Skin of body (tissue), 2 donors: ENCODE measurements around the gene KIAA1755. TPM values are rescaled to one million over a fixed set of nuclear protein-coding genes. Genes with fewer than 3 reads are reported as not detected.

Experiments used
- DNase-seq: peaks from one replicate; lab custom pipeline; 2025; lab: John Stamatoyannopoulos, UW
- total RNA-seq: library from RNA; depleted of rRNA; stranded (reverse); fragments of >200 nt; gene quantifications from one replicate; pipeline ENCODE4 v1.2.3, GENCODE V29; 2014

Gene KIAA1755
- total RNA-seq, 1 donor from 2014 or later, result 1.3 TPM

- peak; percentile 13 for DNase-seq
Observed at GRCh38 chr20:38221119-38221589, 39.4 kb downstream of the KIAA1755 start.

DNA sequence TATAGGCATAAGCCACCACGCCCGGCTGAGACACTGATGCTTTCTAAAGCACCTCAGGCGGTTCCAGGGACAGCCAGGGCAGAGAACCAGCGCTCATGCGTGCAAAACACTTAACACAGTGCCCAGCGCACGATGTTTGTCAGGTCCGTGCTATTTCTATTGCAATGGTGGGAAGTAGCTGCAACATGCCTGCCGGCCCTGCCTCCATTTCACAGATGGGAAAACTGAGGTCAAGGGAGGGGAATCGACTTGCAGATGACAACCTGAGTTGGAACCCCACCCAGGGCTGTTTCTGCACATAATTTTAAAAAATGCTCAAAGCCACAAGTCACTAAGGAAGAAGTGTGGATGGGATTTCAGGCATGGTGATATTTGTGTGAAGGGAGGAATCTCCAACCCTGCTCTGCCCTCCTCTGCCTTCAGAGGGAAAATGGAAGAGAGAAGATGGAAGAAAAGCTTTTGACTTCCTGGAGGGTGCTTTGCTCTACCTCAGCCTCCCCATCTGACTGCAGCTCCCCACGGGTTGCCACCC, 39.9 kb downstream of the KIAA1755 start:
- DNase-seq, result no peak

DNA sequence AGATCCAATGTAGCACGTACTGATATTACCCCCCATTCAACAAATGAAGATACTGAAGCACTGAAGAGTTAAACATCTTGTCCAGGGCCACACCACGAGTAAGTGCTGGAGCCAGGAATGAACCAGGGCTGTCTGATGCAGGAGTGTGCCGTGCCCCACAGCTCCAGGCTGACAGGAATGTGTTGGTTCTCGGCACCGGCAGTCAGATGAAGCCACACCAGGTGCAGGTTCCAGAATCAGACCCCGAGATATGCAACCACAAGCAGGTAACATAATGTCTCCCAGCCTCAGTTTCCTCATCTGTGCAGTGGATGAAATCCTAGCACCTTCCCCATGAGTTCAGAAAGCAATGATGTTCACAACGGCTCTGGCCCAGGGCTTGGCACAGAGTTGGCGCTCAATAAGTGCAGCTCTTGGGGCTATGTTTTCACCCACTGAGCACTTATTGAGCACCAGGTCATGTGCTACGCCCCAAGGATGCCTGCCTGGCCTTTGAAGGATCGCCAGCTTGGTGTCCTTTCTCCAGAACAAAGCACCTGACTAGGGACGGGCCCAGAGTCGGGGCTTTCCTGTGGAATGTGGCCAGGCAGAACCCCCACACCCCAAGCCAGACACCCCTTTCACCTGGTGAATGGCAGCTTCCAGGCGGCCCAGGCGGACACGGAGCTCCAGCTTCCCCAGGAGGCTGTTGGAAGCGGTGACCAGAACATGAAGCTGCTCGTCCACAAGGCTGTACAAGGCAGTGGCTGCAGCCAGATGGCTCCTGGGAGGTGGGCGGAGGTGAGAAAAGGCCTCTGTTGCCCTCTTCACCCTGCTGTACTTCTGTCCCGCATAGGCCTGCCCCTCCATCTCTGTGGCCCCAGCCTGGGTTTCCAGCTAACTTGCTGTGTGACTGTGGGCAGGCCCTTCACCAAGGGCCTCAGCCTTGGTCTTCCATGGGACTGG, 41.3 kb downstream of the KIAA1755 start:
- no peak for DNase-seq

DNA sequence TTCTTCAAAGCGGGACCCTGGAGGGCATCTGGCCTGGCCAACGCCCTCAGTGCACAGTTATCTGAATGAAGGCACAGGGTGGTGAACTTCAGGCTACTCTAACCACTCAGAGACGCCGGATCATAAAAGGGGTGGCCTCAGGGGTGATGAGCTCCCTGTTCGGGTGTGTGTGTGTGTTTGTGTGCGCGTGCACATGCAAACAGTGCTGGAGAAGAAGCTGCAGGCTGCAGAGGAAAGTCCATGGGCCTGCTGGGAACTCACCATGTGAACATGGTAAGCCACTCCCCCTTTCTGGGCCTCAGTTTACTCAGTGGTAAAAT, 42.0 kb downstream of the KIAA1755 start:
- no peak for DNase-seq

GRCh38 chr20:38217791-38218565, 42.6 kb downstream of the KIAA1755 start:
- no peak for DNase-seq

DNA sequence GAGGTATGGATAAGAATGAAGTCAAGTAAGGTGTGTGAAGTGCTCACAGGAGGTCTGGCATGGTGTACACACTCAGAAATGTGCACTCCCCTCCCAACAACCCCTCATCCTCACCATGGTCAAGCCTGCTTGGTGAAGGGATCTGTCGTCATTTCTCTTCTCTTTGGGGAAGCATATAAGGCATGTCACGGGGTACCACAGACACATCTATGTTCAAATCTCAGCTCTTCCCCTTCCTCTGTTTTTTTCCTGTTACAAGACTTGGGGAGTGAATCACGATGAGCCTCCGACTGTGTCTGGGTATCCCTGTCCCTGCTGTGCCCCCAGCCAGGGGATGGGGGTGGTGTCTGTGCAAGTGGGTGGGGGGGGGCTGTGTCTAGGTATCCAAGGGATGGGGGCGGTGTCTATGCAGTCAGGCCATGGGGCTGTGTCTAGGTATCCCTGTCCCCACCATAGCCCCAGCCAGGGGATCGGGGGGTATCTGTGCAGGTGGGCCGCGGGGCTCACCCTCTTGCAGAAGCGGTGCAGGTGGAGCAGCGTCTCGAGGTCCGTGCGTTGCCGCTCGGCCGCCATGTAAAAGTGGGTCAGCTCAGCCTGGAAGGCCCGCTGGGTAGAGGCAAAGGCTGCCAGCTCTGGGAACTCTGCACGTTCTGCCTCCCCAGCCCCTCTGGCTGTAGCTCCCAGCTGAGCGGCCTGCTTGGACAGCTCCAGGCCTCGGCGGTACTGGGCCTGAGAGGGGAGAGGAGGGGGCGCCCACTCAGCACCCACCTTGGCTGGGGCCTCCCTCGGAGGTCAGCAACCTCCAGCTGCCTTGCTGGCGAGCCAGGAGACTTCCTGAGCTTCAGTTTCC, 43.6 kb downstream of the KIAA1755 start:
- no peak for DNase-seq

GRCh38 chr20:38216201-38216600, 44.3 kb downstream of the KIAA1755 start:
- no peak for DNase-seq

- DNase-seq, result no peak
Observed at GRCh38 chr20:38215194-38216182, 45.0 kb downstream of the KIAA1755 start.

GRCh38 chr20:38214256-38215193, 46.0 kb downstream of the KIAA1755 start:
- no peak for DNase-seq

DNA sequence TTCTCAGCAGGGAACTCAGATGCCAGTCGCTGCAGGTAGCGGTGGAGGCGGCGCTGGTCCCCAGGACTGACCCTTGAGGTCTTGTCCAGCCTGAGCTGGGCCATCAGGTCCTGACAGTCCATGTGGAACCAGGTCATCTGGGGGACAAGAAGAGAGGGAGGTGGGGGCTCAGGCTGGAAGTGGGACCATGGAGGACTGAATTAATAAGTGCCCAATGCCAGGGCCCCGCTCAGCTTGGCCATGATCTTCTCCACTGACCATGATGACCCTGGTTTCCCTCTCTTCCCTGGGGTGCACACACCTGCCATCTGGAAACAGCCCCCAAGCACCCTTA, 47.0 kb downstream of the KIAA1755 start:
- DNase-seq, result no peak

DNA sequence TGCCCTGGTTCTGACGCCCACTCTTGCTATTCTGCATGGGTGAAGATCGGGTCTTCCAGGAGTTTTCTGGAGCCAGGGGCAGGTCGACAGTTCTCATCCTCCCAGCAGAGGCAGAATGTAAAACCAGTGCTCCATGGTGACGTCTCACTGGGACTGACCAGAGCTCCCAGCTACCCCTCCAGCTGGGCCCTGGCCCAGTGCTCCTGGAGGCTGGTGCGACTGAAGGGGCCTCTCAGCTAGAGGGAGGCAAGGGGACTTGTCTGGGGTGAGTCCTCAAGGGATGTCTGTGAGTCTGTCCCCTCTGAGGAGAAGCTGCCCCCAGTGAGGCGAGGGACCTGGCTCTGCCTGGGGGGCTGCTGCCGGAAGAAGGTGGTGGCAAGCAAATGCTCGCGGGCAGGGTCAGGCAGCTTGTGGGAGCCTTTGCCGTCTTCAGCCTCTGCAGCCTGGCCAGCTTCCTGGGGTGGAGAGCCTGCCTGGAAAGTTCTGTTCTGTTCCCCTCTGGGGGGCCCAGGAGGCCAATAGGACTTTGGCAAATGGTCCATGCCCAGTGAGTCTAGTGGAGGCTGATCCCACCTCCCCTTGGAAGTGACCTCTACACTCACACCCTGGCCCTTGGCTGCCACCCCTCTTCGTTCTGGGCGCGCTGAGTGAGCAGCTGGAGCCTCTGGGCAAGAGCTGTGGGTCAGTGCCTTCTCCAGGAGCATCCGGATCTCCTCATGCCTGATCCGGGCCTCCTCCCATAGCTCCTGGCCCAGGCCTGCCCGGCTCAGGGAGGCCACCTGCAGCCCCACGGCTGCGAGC, 47.5 kb downstream of the KIAA1755 start:
- DNase-seq, result no peak

DNA sequence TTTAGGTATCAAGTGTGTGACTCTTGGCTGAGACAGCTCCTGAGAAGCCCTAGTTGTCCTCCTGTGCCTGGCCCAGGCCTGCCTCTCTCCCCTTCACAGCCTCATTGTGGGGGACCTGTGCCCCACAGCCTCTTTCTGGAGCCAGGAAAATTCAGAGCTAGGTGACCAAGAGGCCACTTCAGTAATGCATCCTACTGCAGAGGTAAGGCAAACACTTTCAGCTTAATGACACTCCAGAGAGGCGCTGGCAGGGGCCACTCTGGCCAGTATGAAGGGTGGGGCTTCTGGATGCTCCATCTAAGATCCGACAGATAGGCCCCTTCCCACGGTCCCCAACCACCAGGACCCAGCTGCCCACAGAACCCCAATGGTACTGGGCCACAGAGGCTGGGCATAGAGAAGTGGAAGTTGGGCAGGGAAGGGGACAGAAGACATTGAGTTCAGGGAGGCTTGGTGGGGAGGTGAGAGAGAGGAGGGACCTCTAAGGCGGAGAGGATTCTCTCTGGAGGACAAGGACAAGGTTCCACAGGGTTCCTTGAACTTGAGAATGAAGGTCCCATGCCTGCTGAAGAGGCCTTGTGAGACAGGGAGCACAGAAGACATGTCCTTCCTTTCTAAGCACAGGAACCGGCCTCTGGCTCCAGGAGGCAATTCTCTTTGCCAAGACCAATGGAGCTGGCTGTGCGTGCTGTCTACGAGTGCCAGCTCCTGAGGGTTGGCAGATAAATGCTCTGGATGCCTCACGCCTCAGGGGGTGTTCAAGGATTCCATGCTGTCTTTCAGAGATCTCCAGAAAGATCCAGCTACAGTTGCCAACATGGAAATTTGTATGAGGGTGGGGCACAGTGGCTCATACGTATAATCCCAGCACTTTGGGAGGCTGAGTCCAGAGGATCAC, 49.1 kb downstream of the KIAA1755 start:
- DNase-seq, result no peak

GRCh38 chr20:38210741-38211140, 49.8 kb downstream of the KIAA1755 start:
- DNase-seq, result no peak

- DNase-seq, result no peak
Observed at GRCh38 chr20:38209736-38210405, 50.7 kb downstream of the KIAA1755 start.

- DNase-seq, result no peak
Observed at GRCh38 chr20:38209054-38209675, 51.4 kb downstream of the KIAA1755 start.

DNA sequence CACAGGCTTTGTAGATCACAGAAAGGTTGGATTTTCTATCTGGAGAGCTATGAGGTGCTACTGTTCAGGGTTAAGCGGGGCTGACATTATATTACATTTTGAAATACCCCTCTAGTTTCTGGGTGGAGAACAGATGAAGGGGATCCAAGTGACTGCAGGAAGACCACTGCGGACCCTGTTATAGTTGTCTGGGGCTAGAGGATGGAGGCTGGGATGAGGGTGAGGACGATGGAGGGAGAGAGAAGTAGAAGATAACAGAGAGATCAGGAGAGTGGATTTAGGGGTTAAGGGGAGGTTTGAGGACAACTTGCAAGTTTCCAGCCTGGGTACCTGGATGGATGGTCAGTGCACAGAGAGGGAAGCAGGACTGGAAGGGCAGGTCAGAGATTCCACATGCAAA, 52.0 kb downstream of the KIAA1755 start:
- no peak for DNase-seq
